Activated CD4-positive, alpha-beta T cell treated with anti-CD3 and anti-CD28 coated beads, Interleukin-10, Interleukin-2, amounts not matched to agents 100 ng/mL and 50 ng/mL, durations not matched to agents 16 hours and 8 hours (primary cell): Measurements from ENCODE around the gene HS1BP3.

Experiments used
- DNase-seq: peaks from one replicate; pipeline ENCODE4 v3.0.0-alpha.2; 2020

The HS1BP3 gene

GRCh38 chr2:20645301-20645701 lies 5.6 kb downstream of the HS1BP3 start:
- DNase-seq: no peak

- DNase-seq: no peak
Observed at GRCh38 chr2:20643826-20644225, 7.1 kb downstream of the HS1BP3 start.

GRCh38 chr2:20643060-20643459 lies 7.8 kb downstream of the HS1BP3 start:
- DNase-seq: no peak

- peak; percentile 84 for DNase-seq
Observed at GRCh38 chr2:20642055-20642971, 8.6 kb downstream of the HS1BP3 start.

GRCh38 chr2:20641123-20641985 lies 9.5 kb downstream of the HS1BP3 start:
- DNase-seq: no peak

GRCh38 chr2:20640411-20641122 lies 10.3 kb downstream of the HS1BP3 start:
- no peak for DNase-seq

GRCh38 chr2:20638646-20639430 lies 12.1 kb downstream of the HS1BP3 start:
- DNase-seq: no peak

- no peak for DNase-seq
Observed at GRCh38 chr2:20638014-20638413, 12.9 kb downstream of the HS1BP3 start.

- DNase-seq: no peak
Observed at GRCh38 chr2:20637147-20637546, 13.8 kb downstream of the HS1BP3 start.

- DNase-seq: peak; percentile 61
Observed at GRCh38 chr2:20635675-20636584, 15.0 kb downstream of the HS1BP3 start.

- DNase-seq: no peak
Observed at GRCh38 chr2:20635113-20635510, 15.8 kb downstream of the HS1BP3 start.

- DNase-seq: no peak
Observed at GRCh38 chr2:20634507-20635112, 16.3 kb downstream of the HS1BP3 start.

GRCh38 chr2:20633794-20634506 lies 16.9 kb downstream of the HS1BP3 start:
- DNase-seq: no peak

- DNase-seq: no peak
Observed at GRCh38 chr2:20633001-20633400, 17.9 kb downstream of the HS1BP3 start.

- DNase-seq: no peak
Observed at GRCh38 chr2:20632446-20632990, 18.4 kb downstream of the HS1BP3 start.

- no peak for DNase-seq
Observed at GRCh38 chr2:20631617-20632307, 19.1 kb downstream of the HS1BP3 start.

GRCh38 chr2:20630967-20631366 lies 19.9 kb downstream of the HS1BP3 start:
- no peak for DNase-seq

GRCh38 chr2:20629581-20630171 lies 21.2 kb downstream of the HS1BP3 start:
- no peak for DNase-seq

- DNase-seq: no peak
Observed at GRCh38 chr2:20629181-20629580, 21.7 kb downstream of the HS1BP3 start.
